BLaER1 treated with 17β-estradiol and CSF1 and Interleukin-3, amounts not matched to agents 10 nM and 100 nM (cell line): ENCODE results near the gene AAR2.

Experiments used
- H3K27ac ChIP-seq, 11 experiments: shearing (Covaris generic); formaldehyde crosslinking; 2 replicates each; pipeline ENCODE4 v1.8.1; 2022
- H3K27me3 ChIP-seq, 11 experiments: shearing (Covaris generic); formaldehyde crosslinking; 2 replicates each; pipeline ENCODE4 v1.8.1; 2022
- H3K36me3 ChIP-seq, 11 experiments: shearing (Covaris generic); formaldehyde crosslinking; 2 replicates each; pipeline ENCODE4 v1.8.1; 2022
- H3K4me1 ChIP-seq, 10 experiments: shearing (Covaris generic); formaldehyde crosslinking; 2 replicates each; pipeline ENCODE4 v1.8.1; 2022
- H3K4me2 ChIP-seq, 11 experiments: shearing (Covaris generic); formaldehyde crosslinking; 2 replicates each; pipeline ENCODE4 v1.8.1; 2022
- H3K4me3 ChIP-seq, 10 experiments: shearing (Covaris generic); formaldehyde crosslinking; 2 replicates each; pipeline ENCODE4 v1.8.1; 2022
- H3K9ac ChIP-seq, 11 experiments: shearing (Covaris generic); formaldehyde crosslinking; 2 replicates each; pipeline ENCODE4 v1.8.1; 2022
- H3K9me3 ChIP-seq, 11 experiments: shearing (Covaris generic); formaldehyde crosslinking; replicated peaks in 1 of 11; 2 replicates each; pipeline ENCODE4 v1.8.1; 2022
- H4K20me1 ChIP-seq, 11 experiments: shearing (Covaris generic); formaldehyde crosslinking; 2 replicates each; pipeline ENCODE4 v1.8.1; 2022
- Cebpa-rat ChIP-seq, 11 experiments: shearing (Covaris generic); IDR thresholded peaks; 2 replicates each; pipeline ENCODE4 v1.8.1; 2022

AAR2 gene

GRCh38 chr20:36203861-36204260 lies 32.4 kb upstream of the AAR2 start:
- no peak overlapping the region for H3K4me3 ChIP-seq
- no peak overlapping the region for H3K27ac ChIP-seq
- no peak overlapping the region for H3K9ac ChIP-seq
- H3K4me2 ChIP-seq: no peak overlapping the region
- H3K36me3 ChIP-seq: no peaks in the 10 kb centered on the region; a peak in 1 of 22 replicates
- H3K4me1 ChIP-seq: peaks cover 0 to 3% (median 0%) of the 10 kb centered on the region in 10 experiments; a peak in 1 of 20 replicates
- no peaks in the 10 kb centered on the region; a peak in 2 of 22 replicates for H4K20me1 ChIP-seq
- no peaks in the 10 kb centered on the region for H3K27me3 ChIP-seq
- no peak for TF ChIP-seq Cebpa-rat (IDR thresholded peaks at IDR 0.05)
- H3K9me3 ChIP-seq: no peaks in the 10 kb centered on the region

- TF ChIP-seq Cebpa-rat (IDR thresholded peaks at IDR 0.05): no peak
- no peaks in the 10 kb centered on the region; a peak in 1 of 22 replicates for H3K36me3 ChIP-seq
- H4K20me1 ChIP-seq: no peaks in the 10 kb centered on the region; a peak in 2 of 22 replicates
- H3K27ac ChIP-seq: no peak overlapping the region
- H3K9ac ChIP-seq: no peak overlapping the region
- no peak overlapping the region for H3K4me3 ChIP-seq
- no peaks in the 10 kb centered on the region for H3K27me3 ChIP-seq
- H3K4me2 ChIP-seq: no peak overlapping the region
- peaks cover 0 to 5% (median 0%) of the 10 kb centered on the region in 10 experiments; a peak in 1 of 20 replicates for H3K4me1 ChIP-seq
- H3K9me3 ChIP-seq: no peaks in the 10 kb centered on the region
Measured at GRCh38 chr20:36205026-36205425, 31.3 kb upstream of the AAR2 start.

GRCh38 chr20:36206068-36206467 lies 30.2 kb upstream of the AAR2 start:
- Histone ChIP-seq H3K9ac (no peak overlapping the region), H3K36me3 (no peaks in the 10 kb centered on the region; a peak in 1 of 22 replicates), H3K4me3 (no peak overlapping the region), H3K4me1 (peaks cover 0 to 5% (median 0%) of the 10 kb centered on the region in 10 experiments; a peak in 1 of 20 replicates), H3K9me3 (no peaks in the 10 kb centered on the region), H3K27me3 (no peaks in the 10 kb centered on the region), H3K4me2 (no peak overlapping the region), H4K20me1 (no peaks in the 10 kb centered on the region; a peak in 2 of 22 replicates), H3K27ac (no peak overlapping the region)
- TF ChIP-seq Cebpa-rat (IDR thresholded peaks at IDR 0.05): no peak

- H3K36me3 ChIP-seq: no peaks in the 10 kb centered on the region; a peak in 1 of 22 replicates
- peaks cover 0 to 5% (median 0%) of the 10 kb centered on the region in 10 experiments; a peak in 1 of 20 replicates for H3K4me1 ChIP-seq
- no peaks in the 10 kb centered on the region for H3K9me3 ChIP-seq
- H3K27me3 ChIP-seq: no peaks in the 10 kb centered on the region
- no peak overlapping the region for H3K4me3 ChIP-seq
- H3K27ac ChIP-seq: no peak overlapping the region
- no peak overlapping the region for H3K4me2 ChIP-seq
- H3K9ac ChIP-seq: no peak overlapping the region
- no peak for TF ChIP-seq Cebpa-rat (IDR thresholded peaks at IDR 0.05)
- H4K20me1 ChIP-seq: no peaks in the 10 kb centered on the region; a peak in 2 of 22 replicates
Measured at GRCh38 chr20:36206641-36207040, 29.6 kb upstream of the AAR2 start.

- no peak overlapping the region for H3K4me2 ChIP-seq
- H4K20me1 ChIP-seq: no peaks in the 10 kb centered on the region; a peak in 2 of 22 replicates
Measured at GRCh38 chr20:36207602-36208001, 28.7 kb upstream of the AAR2 start.

GRCh38 chr20:36208257-36208656 lies 28.0 kb upstream of the AAR2 start:
- H3K4me1 ChIP-seq: peaks cover 0 to 5% (median 0%) of the 10 kb centered on the region in 10 experiments; a peak in 1 of 20 replicates
- no peaks in the 10 kb centered on the region; a peak in 2 of 22 replicates for H4K20me1 ChIP-seq
- no peaks in the 10 kb centered on the region for H3K27me3 ChIP-seq
- H3K27ac ChIP-seq: no peak overlapping the region
- H3K9me3 ChIP-seq: no peaks in the 10 kb centered on the region
- H3K4me3 ChIP-seq: no peak overlapping the region
- H3K9ac ChIP-seq: no peak overlapping the region
- TF ChIP-seq Cebpa-rat (IDR thresholded peaks at IDR 0.05): no peak
- H3K4me2 ChIP-seq: no peak overlapping the region
- no peaks in the 10 kb centered on the region; a peak in 1 of 22 replicates for H3K36me3 ChIP-seq

More at GRCh38 chr20:36207602-36208001, 28.7 kb upstream of the AAR2 start:
- Histone ChIP-seq H3K9ac (no peak overlapping the region), H3K36me3 (no peaks in the 10 kb centered on the region; a peak in 1 of 22 replicates), H3K27me3 (no peaks in the 10 kb centered on the region), H3K4me3 (no peak overlapping the region), H3K4me1 (peaks cover 0 to 5% (median 0%) of the 10 kb centered on the region in 10 experiments; a peak in 1 of 20 replicates), H3K9me3 (no peaks in the 10 kb centered on the region), H3K27ac (no peak overlapping the region)
- TF ChIP-seq Cebpa-rat (IDR thresholded peaks at IDR 0.05): no peak

GRCh38 chr20:36210436-36211021 lies 25.7 kb upstream of the AAR2 start:
- H3K36me3 ChIP-seq: no peaks in the 10 kb centered on the region; a peak in 1 of 22 replicates
- no peaks in the 10 kb centered on the region for H3K9me3 ChIP-seq
- H3K27ac ChIP-seq: no peak overlapping the region
- no peaks in the 10 kb centered on the region; a peak in 2 of 22 replicates for H4K20me1 ChIP-seq
- no peak overlapping the region for H3K4me2 ChIP-seq
- H3K9ac ChIP-seq: no peak overlapping the region
- H3K4me1 ChIP-seq: peaks cover 0 to 5% (median 0%) of the 10 kb centered on the region in 10 experiments; a peak in 1 of 20 replicates
- no peak overlapping the region for H3K4me3 ChIP-seq
- no peak for TF ChIP-seq Cebpa-rat (IDR thresholded peaks at IDR 0.05)
- no peaks in the 10 kb centered on the region for H3K27me3 ChIP-seq

- H3K4me1 ChIP-seq: peaks cover 0 to 5% (median 0%) of the 10 kb centered on the region in 10 experiments; a peak in 1 of 20 replicates
- H3K36me3 ChIP-seq: no peaks in the 10 kb centered on the region
- TF ChIP-seq Cebpa-rat (IDR thresholded peaks at IDR 0.05): no peak
- no peak overlapping the region for H3K4me3 ChIP-seq
- H3K9me3 ChIP-seq: no peaks in the 10 kb centered on the region
- H3K27me3 ChIP-seq: no peaks in the 10 kb centered on the region
- H4K20me1 ChIP-seq: no peaks in the 10 kb centered on the region; a peak in 1 of 22 replicates
- no peak overlapping the region for H3K4me2 ChIP-seq
- H3K27ac ChIP-seq: no peak overlapping the region
- H3K9ac ChIP-seq: peak overlapping the region in 2 of 11 experiments; percentile 22 to 43; a peak in 1 of 22 replicates
Measured at GRCh38 chr20:36213362-36213761, 22.9 kb upstream of the AAR2 start.

GRCh38 chr20:36214684-36215256 lies 21.5 kb upstream of the AAR2 start:
- Histone ChIP-seq H4K20me1 (0 out of 22 replicates have a peak, but pooled peaks cover 0 to 4% (median 0%) of the 10 kb centered on the region in 11 experiments), H3K4me2 (no peak overlapping the region), H3K9ac (no peak overlapping the region), H3K4me3 (no peak overlapping the region), H3K36me3 (no peaks in the 10 kb centered on the region), H3K9me3 (no peaks in the 10 kb centered on the region), H3K27ac (no peak overlapping the region), H3K4me1 (no peaks in the 10 kb centered on the region), H3K27me3 (no peaks in the 10 kb centered on the region)
- no peak for TF ChIP-seq Cebpa-rat (IDR thresholded peaks at IDR 0.05)
